Measurements from ENCODE around the gene DNAAF2. TPM values are rescaled to one million over a fixed set of nuclear protein-coding genes. Genes with fewer than 3 reads are reported as not detected.
"Not testable (repeated sequence)": the region's sequence is repeated elsewhere in the genome, so short reads cannot be mapped to it uniquely, and the experiment has no call there.

Gene DNAAF2, protein sequence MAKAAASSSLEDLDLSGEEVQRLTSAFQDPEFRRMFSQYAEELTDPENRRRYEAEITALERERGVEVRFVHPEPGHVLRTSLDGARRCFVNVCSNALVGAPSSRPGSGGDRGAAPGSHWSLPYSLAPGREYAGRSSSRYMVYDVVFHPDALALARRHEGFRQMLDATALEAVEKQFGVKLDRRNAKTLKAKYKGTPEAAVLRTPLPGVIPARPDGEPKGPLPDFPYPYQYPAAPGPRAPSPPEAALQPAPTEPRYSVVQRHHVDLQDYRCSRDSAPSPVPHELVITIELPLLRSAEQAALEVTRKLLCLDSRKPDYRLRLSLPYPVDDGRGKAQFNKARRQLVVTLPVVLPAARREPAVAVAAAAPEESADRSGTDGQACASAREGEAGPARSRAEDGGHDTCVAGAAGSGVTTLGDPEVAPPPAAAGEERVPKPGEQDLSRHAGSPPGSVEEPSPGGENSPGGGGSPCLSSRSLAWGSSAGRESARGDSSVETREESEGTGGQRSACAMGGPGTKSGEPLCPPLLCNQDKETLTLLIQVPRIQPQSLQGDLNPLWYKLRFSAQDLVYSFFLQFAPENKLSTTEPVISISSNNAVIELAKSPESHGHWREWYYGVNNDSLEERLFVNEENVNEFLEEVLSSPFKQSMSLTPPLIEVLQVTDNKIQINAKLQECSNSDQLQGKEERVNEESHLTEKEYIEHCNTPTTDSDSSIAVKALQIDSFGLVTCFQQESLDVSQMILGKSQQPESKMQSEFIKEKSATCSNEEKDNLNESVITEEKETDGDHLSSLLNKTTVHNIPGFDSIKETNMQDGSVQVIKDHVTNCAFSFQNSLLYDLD
- polyA plus RNA-seq (2013, experiment 1 of 2; ENCODE audit: insufficient read length), result 6.8 TPM
- polyA plus RNA-seq (2013, experiment 2 of 2; ENCODE audit: insufficient read length), result 4.8 TPM

GRCh38 chr14:49634547-49635334 lies at the start of gene DNAAF2:
Gene DNAAF2, minus strand, starts transcription at chr14:49635244. Its CDS starts 95 bp downstream, at chr14:49635149.
- peak; percentile 69 for DNase-seq

DNA sequence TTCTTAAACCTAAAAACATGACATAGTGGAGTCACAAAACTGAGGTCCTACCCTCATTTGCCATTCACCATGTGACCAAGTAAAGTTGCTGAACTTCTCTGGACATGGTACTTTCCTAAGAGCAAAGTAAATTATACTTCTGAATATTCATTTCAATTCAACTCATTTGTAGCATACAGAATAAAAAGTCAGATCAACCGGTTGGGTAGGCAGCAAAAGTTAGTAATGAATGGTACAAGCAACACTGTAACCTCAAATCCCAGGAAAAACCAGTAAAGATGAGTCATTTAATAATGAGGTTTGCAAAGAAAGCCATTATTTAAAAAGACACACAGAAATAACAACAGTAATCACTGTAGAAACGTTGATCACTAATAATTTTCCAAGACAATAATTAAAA lies 44.2 kb upstream of the DNAAF2 start:
- no peak for DNase-seq

- no peak for DNase-seq
Observed at GRCh38 chr14:49677643-49678042, 42.6 kb upstream of the DNAAF2 start.

DNA sequence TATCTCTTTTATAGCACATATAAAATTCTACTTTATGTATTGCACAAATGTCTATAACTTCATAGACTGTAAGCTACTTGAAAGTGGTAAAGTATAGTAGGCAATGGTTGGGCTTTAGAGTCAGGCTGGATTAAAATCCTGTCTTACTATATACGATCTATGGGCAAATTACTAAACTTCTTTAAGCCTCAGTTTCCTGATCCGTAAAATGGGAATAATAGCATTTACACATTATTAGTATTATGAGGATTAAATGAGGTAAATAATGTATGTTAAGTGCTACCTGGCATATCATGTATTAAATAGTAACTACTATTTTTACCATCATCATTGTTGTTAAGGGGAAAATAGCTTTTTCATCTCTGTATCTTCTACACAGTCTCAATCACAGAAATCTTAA lies 38.5 kb upstream of the DNAAF2 start:
- DNase-seq, result no peak

DNA sequence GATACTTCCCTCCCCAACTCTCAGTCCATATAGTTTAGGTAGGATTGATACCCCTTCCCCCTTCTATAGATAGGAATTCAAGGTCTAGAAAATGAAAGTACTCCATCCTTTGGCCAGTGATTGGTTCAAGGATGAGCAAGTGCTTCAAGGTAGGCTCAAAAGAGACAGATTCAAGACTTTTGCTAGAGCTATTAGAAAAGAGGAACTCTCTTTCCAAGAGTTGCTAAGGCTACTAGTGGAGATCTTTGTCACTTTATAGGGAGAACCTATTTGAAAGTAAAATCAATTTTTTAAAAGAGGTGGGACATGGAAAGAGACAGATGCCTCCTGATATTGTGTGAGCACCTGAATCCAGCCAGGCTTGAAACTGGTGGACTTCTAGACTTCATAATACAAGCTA lies 35.4 kb upstream of the DNAAF2 start:
- DNase-seq, result no peak

DNA sequence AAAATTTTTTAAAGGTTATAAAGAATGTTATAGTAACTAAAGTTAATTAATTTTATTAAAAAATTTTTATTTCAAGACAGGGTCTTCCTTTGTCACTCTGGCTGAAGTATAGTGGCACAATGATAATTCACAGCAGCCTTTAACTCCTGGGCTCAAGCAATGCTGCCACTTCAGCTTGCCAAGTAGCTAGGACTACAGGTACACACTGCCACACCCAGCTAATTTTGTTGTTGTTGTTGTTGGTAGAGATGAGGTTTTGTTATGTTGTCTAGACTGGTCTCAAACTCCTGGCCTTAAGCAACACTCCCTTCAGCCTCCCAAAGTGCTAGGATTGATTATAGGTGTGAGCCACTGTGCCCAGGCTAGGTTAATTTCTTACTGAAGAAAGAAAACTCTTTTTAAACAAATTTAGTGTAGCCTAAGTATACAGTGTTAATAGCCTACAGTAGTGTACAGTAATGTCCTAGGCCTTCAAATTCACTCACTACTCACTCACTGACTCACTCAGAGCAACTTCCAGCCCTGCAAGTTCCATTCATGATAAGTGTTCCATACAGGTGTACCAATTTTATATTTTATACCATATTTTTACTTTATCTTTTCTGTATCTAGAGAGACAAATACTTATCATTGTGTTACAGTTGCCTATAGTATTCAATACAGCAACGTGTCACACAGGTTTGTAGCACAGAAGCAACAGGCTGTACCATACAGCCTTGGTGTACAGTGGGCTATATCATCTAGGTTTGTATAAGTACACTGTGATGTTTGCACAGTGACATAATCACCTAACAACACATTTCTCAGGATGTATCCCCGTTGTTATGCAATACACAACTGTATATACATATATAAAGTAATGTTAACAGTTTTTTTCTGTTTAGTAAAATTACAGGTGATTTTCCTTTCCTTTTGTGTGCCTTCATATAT lies 24.7 kb upstream of the DNAAF2 start:
- no peak for DNase-seq

DNA sequence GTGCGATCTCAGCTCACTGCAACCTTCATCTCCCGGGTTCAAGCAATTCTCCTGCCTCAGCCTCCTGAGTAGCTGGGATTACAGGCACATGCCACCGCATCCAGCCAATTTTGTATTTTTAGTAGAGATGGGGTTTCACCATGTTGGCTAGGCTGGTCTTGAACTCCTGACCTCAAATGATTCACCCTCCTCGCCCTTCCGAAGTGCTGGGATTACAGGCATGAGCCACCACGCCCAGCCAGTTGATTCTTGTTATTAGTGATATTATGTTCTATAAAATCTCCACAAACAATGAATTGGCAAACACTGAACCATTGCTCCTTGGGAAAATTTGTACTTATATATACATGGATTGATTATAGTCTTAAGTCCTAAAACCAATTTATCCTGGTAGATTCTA lies 22.5 kb upstream of the DNAAF2 start:
- DNase-seq, result not testable (repeated sequence)

GRCh38 chr14:49654511-49654910 lies 19.5 kb upstream of the DNAAF2 start:
- no peak for DNase-seq

DNA sequence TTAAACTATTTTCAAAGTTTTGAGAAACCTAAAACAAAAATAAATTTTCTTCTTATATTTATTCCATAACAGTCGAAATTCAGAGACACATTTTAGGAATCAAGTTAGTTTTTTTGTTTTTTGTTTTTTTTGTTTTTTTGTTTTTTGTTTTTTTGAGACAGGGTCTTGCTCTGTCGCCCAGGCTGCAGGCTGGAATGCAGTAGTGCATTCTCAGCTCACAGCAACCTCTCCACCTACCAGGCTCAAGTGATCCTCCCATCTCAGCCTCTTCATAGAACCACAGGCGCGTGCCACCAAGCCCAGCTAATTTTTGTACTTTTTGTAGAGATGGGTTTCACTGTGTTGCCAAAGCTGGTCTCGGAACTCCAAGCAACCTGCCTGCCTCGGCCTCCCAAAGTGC lies 18.5 kb upstream of the DNAAF2 start:
- no peak for DNase-seq

DNA sequence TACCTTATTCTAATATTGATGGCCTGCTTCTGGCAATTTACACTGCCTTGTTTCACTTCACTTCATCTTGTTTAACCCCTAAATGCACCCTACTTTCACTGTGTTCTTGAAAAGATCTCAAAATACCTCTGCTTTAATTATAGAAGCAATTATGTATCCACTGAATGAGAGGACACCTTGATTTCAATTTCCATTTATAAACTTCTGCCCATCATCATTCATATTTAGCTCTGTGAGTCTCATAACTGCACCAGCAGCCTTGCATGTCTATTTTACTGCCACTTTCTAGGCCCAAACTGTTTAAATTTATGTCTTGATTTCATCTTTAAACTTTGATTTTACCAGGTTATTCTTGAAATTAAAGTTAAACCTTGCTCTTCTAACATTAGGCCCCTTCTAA lies 7.1 kb upstream of the DNAAF2 start:
- DNase-seq, result no peak

GRCh38 chr14:49641697-49642129 lies 6.7 kb upstream of the DNAAF2 start:
- no peak for DNase-seq

- no peak for DNase-seq
Observed at GRCh38 chr14:49640540-49641417, 5.7 kb upstream of the DNAAF2 start.

DNA sequence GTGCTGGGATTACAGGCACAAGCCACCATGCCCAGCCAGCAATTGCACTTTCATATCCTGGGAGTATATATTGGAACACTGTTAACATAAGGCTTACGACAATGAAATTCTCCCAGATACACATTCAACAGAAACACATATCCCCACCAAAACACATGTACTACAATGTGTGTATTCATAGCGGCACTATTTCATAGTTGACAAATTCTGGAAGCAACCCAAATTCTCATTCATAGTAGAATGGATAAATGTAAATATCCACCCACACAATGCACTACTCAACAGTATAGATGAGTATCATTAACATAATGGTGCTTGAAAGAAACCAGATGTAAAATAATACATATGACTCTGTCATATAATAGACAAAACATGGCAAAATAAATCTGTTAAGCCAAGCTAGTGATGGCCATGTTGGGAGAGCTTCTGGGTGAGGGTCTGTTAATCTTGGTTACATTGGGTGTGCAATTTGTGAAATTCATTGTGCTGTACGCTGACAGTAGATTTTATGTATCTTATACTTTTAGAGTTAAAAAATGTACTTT lies 2.6 kb upstream of the DNAAF2 start:
- DNase-seq, result no peak

- DNase-seq, result no peak
Observed at GRCh38 chr14:49636866-49637265, 1.8 kb upstream of the DNAAF2 start.

DNA sequence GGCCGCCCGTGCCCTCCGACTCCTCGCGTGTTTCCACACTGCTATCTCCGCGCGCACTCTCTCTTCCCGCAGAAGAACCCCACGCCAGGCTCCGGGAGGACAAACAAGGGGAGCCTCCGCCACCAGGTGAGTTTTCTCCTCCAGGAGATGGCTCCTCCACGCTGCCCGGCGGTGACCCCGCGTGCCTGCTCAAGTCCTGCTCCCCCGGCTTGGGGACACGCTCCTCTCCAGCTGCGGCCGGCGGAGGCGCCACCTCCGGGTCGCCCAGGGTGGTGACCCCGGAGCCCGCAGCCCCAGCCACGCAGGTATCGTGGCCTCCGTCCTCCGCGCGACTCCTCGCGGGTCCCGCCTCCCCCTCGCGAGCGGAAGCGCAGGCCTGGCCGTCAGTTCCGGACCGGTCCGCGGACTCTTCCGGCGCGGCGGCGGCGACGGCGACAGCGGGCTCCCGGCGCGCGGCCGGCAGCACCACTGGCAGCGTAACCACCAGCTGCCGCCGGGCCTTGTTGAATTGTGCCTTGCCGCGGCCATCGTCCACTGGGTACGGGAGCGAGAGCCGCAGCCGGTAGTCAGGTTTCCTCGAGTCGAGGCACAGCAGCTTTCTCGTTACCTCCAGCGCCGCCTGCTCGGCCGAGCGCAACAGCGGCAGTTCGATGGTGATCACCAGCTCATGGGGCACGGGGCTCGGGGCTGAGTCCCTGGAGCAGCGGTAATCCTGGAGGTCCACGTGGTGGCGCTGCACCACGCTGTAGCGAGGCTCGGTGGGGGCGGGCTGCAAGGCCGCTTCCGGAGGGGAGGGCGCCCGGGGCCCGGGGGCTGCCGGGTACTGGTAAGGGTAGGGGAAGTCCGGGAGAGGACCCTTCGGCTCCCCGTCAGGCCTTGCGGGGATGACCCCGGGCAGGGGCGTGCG lies 1.2 kb downstream of the DNAAF2 start:
- peak; percentile 94 for DNase-seq

DNA sequence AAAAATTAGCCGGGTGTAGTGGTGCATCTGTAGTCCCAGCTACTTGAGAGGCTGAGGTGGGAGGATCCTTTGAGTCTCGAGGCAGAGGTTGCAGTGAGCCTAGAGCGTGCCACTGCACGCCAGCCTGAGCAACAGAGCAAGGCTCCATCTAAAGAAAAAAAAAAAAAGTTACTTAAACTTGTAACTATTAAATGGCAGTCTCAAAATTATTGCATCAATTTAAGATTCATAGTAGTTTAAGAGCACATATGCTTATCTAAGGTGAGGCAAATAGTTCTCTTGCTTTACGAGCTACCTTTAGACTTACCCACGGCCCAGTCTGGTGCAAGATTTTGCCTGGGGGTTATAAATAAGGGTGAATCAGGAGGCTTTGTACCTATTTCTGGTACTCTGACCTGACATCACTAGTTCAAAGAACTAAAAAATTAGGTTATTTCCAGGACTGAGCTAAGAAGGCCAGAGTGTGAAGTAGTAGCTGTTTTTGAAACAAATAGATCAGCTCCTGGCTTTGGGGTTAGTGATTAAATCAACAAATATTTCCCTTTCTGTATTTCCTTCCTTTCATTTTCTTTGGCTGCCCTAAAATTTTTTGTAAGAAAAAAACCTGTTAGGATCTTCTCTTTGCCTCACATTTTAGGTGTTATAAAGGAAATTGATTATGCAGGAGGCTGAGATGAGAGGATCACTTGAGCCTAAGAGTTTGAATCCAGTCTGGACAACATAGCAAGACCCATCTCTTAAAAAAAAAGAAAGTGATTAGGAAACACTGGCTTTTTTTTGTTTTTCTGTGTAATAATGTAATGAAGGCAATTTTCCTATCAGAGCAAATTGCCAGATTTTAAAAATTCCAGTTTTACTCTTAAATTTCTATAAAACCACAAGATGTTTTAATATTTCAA lies 10.9 kb downstream of the DNAAF2 start:
- DNase-seq, result no peak

- DNase-seq, result no peak
Observed at GRCh38 chr14:49623387-49623786, 11.7 kb downstream of the DNAAF2 start.

- DNase-seq, result no peak
Observed at GRCh38 chr14:49622022-49622607, 12.9 kb downstream of the DNAAF2 start.

Data from fibroblast of skin of back (primary cell).